Measurements from ENCODE around the gene DNAJC3. TPM values are rescaled to one million over a fixed set of nuclear protein-coding genes. Genes with fewer than 3 reads are reported as not detected.

DNAJC3 gene
- total RNA-seq, 1 experiment from 2014 or later: 25.7 TPM

DNA sequence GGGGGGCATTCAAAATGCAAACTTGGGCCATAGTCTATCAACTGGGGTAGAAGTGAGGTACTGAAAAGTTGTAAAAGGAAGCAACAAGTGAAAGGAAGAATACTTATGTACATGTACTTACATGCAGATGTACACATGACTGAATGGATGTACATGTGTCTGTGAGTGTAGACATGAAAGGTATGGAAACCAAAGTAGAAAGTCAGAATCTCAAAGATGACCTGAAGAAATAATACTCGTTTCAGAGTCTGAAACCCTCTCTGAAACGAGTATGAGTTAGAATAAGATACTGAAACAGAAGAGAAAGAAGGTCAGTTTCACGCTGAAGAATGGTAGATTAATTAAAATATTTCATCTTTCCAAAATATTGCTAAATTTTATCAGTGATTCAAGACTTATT lies 46.3 kb upstream of the DNAJC3 start:
- Histone ChIP-seq H3K4me3 (ENCODE audit: low read depth in 2 of 2, low read length in 2 of 2) (no peak overlapping the region), H3K36me3 (ENCODE audit: control insufficient read depth, insufficient read depth, low read length) (peaks cover 2% of the 10 kb centered on the region; the same call in 1 of the 2 replicates), H3K4me1 (ENCODE audit: control insufficient read depth, insufficient read depth, low read length) (no peaks in the 10 kb centered on the region), H3K9me3 (ENCODE audit: control insufficient read depth, insufficient read depth, low read depth, low read length) (no peaks in the 10 kb centered on the region), H3K27me3 (ENCODE audit: control insufficient read depth, insufficient read depth, low read length) (no peaks in the 10 kb centered on the region), H3K27ac (ENCODE audit: low read length) (no peak overlapping the region)
- ATAC-seq: no peak
- CTCF ChIA-PET: no interaction called here
- TF ChIP-seq, protein P1, sequence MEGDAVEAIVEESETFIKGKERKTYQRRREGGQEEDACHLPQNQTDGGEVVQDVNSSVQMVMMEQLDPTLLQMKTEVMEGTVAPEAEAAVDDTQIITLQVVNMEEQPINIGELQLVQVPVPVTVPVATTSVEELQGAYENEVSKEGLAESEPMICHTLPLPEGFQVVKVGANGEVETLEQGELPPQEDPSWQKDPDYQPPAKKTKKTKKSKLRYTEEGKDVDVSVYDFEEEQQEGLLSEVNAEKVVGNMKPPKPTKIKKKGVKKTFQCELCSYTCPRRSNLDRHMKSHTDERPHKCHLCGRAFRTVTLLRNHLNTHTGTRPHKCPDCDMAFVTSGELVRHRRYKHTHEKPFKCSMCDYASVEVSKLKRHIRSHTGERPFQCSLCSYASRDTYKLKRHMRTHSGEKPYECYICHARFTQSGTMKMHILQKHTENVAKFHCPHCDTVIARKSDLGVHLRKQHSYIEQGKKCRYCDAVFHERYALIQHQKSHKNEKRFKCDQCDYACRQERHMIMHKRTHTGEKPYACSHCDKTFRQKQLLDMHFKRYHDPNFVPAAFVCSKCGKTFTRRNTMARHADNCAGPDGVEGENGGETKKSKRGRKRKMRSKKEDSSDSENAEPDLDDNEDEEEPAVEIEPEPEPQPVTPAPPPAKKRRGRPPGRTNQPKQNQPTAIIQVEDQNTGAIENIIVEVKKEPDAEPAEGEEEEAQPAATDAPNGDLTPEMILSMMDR (IDR thresholded peaks at IDR 0.05): no peak
- TF ChIP-seq TCF7L2 (IDR thresholded peaks at IDR 0.05; ENCODE audit: low read depth, low read length): no peak
- TF ChIP-seq, protein P2, sequence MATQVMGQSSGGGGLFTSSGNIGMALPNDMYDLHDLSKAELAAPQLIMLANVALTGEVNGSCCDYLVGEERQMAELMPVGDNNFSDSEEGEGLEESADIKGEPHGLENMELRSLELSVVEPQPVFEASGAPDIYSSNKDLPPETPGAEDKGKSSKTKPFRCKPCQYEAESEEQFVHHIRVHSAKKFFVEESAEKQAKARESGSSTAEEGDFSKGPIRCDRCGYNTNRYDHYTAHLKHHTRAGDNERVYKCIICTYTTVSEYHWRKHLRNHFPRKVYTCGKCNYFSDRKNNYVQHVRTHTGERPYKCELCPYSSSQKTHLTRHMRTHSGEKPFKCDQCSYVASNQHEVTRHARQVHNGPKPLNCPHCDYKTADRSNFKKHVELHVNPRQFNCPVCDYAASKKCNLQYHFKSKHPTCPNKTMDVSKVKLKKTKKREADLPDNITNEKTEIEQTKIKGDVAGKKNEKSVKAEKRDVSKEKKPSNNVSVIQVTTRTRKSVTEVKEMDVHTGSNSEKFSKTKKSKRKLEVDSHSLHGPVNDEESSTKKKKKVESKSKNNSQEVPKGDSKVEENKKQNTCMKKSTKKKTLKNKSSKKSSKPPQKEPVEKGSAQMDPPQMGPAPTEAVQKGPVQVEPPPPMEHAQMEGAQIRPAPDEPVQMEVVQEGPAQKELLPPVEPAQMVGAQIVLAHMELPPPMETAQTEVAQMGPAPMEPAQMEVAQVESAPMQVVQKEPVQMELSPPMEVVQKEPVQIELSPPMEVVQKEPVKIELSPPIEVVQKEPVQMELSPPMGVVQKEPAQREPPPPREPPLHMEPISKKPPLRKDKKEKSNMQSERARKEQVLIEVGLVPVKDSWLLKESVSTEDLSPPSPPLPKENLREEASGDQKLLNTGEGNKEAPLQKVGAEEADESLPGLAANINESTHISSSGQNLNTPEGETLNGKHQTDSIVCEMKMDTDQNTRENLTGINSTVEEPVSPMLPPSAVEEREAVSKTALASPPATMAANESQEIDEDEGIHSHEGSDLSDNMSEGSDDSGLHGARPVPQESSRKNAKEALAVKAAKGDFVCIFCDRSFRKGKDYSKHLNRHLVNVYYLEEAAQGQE (IDR thresholded peaks at IDR 0.05; ENCODE audit: insufficient read depth in 1 of 2, low read depth in 2 of 2, low read length in 1 of 2): no peak
- DNase-seq (ENCODE audit: low read depth, low spot score): no peak
- BruUV-seq (replicated peaks): no TSS peak
- POLR2A ChIA-PET: no interaction called here
- in situ Hi-C loops (cut with HindIII; ENCODE audit: low pct_unique_long_range_greater_than_20kb, low sequenced_read_pairs): no loop called here
- intact Hi-C loops (cut with micrococcal nuclease; ENCODE audit: unreplicated experiment): no loop called here

DNA sequence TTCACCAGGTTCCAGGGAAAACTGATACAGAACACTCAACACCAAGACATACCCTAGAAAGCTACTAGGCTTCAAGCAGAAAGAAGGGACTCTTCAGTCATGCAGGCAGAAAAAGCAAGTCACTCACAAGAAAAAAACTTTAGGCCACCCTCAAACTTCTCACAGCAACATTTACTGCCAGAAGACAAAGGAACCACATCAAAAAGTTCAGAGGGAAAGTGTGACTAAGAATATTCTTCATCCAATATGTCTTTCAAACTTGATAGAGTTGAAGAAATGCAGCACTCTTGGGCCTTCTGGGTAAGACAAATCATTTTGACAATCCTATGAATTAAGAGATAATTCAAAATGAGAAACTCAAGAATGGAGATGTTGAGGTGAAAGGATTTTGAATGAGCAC lies 40.1 kb upstream of the DNAJC3 start:
- no peak overlapping the region for H3K4me3 ChIP-seq (ENCODE audit: low read depth in 2 of 2, low read length in 2 of 2)
- TF ChIP-seq, protein P2 (IDR thresholded peaks at IDR 0.05; ENCODE audit: insufficient read depth in 1 of 2, low read depth in 2 of 2, low read length in 1 of 2): no peak
- TF ChIP-seq, protein P1 (IDR thresholded peaks at IDR 0.05): no peak
- TF ChIP-seq SIN3A (IDR thresholded peaks at IDR 0.05; ENCODE audit: borderline replicate concordance, insufficient read depth, low read depth, low read length) (no peak), POLR2AphosphoS5 (IDR thresholded peaks at IDR 0.05; ENCODE audit: low read depth, low read length) (no peak), TCF7L2 (IDR thresholded peaks at IDR 0.05; ENCODE audit: low read depth, low read length) (no peak)
- ATAC-seq: no peak
- no peaks in the 10 kb centered on the region for H3K27me3 ChIP-seq (ENCODE audit: control insufficient read depth, insufficient read depth, low read length)
- in situ Hi-C loops (cut with HindIII; ENCODE audit: low pct_unique_long_range_greater_than_20kb, low sequenced_read_pairs) (no loop called here), intact Hi-C loops (cut with micrococcal nuclease; ENCODE audit: unreplicated experiment) (no loop called here)
- no TSS peak for BruUV-seq (replicated peaks)
- DNase-seq (ENCODE audit: low read depth, low spot score): no peak
- H3K9me3 ChIP-seq (ENCODE audit: control insufficient read depth, insufficient read depth, low read depth, low read length): no peaks in the 10 kb centered on the region
- CTCF ChIA-PET: no interaction called here
- H3K36me3 ChIP-seq (ENCODE audit: control insufficient read depth, insufficient read depth, low read length): peaks cover 2% of the 10 kb centered on the region; the same call in 1 of the 2 replicates
- POLR2A ChIA-PET: no interaction called here
- H3K4me1 ChIP-seq (ENCODE audit: control insufficient read depth, insufficient read depth, low read length): no peaks in the 10 kb centered on the region
- no peak overlapping the region for H3K27ac ChIP-seq (ENCODE audit: low read length)

Measured in Panc1 (cell line).